ENCODE measurements around the gene TUBD1. TPM values are rescaled to one million over a fixed set of nuclear protein-coding genes. Genes with fewer than 3 reads are reported as not detected.
A peak's percentile ranks its signal among the peaks of the same experiment; 100 is the strongest.

Gene TUBD1
- total and polyA plus RNA-seq, 2 donors = 10.7 to 16.6 TPM

DNA sequence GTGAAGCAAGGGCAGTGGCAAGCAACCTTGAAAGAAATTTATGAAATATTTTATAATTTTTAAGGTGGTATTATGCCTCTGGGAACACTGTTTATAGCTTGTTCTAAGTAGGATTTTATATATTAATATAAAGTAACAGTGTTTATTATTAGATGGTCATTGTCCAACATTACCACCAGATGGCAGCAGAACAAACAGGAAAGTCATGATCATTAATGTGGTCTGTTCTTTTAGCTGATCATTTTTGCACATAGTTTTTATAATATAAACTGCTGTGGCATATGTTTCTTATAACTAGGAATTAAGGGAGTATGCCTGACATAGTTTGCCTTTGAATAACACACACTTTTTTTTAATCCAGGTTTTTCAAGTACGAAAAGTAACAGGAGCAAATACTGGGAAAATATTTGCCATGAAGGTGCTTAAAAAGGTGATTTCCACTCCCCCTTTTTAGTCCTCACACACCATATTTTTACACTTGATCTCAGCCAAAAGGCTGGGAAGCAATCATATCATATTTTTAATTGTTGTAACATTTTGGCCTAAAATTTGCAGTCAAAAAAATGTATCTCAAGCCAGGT lies 21.6 kb upstream of the TUBD1 start:
- peak in 3 of 9 donors; percentile 5 to 38 (median 16) for DNase-seq (ENCODE audit: low read depth in 6 of 9, low spot score in 9 of 9)
- Histone ChIP-seq H3K4me3 (ENCODE audit: low read length in 2 of 2) (no peak overlapping the region), H3K9me3 (ENCODE audit: control insufficient read depth in 2 of 2, insufficient read depth in 1 of 2, low read length in 1 of 2) (no peaks in the 10 kb centered on the region), H3K27ac (ENCODE audit: low read depth in 1 of 2, low read length in 1 of 2) (no peak overlapping the region), H3K36me3 (ENCODE audit: control insufficient read depth in 2 of 2, insufficient read depth in 2 of 2, low read length in 1 of 2) (peaks cover 22 to 49% of the 10 kb centered on the region in 2 donors), H3K27me3 (ENCODE audit: control insufficient read depth in 2 of 2, insufficient read depth in 1 of 2, low read length in 1 of 2) (no peaks in the 10 kb centered on the region), H3K4me1 (ENCODE audit: control insufficient read depth in 2 of 2, insufficient read depth in 2 of 2, low read length in 2 of 2) (no peaks in the 10 kb centered on the region)
- 99% methylated on average over 1 of the region's 1 CpG for WGBS

DNA sequence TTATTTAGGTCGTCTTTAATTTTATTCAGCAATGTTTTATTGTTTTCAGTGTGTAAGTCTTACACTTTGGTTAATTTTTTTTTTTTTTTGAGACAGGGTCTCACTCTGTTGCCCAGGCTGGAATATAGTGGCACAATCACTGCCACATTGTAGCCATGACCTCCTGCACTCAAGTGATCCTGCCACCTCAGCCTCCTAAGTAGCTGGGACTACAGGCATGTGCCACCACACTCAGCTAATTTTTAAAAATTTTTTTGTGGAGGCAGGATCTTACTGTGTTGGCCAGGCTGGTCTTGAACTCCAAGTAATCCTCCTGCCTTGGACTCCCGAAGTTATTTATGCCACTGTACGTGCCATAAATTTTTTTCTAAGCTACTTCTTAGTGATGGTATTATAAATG lies 14.7 kb upstream of the TUBD1 start:
- H3K4me1 ChIP-seq (ENCODE audit: control insufficient read depth in 2 of 2, insufficient read depth in 2 of 2, low read length in 2 of 2) = no peaks in the 10 kb centered on the region
- WGBS = 97% methylated on average over 3 of the region's 3 CpGs
- H3K27ac ChIP-seq (ENCODE audit: low read depth in 1 of 2, low read length in 1 of 2) = no peak overlapping the region
- no peak overlapping the region for H3K4me3 ChIP-seq (ENCODE audit: low read length in 2 of 2)
- H3K27me3 ChIP-seq (ENCODE audit: control insufficient read depth in 2 of 2, insufficient read depth in 1 of 2, low read length in 1 of 2) = no peaks in the 10 kb centered on the region
- H3K9me3 ChIP-seq (ENCODE audit: control insufficient read depth in 2 of 2, insufficient read depth in 1 of 2, low read length in 1 of 2) = no peaks in the 10 kb centered on the region
- DNase-seq (ENCODE audit: low read depth in 6 of 9, low spot score in 9 of 9) = no peak
- peaks cover 5 to 13% of the 10 kb centered on the region in 2 donors for H3K36me3 ChIP-seq (ENCODE audit: control insufficient read depth in 2 of 2, insufficient read depth in 2 of 2, low read length in 1 of 2)

DNA sequence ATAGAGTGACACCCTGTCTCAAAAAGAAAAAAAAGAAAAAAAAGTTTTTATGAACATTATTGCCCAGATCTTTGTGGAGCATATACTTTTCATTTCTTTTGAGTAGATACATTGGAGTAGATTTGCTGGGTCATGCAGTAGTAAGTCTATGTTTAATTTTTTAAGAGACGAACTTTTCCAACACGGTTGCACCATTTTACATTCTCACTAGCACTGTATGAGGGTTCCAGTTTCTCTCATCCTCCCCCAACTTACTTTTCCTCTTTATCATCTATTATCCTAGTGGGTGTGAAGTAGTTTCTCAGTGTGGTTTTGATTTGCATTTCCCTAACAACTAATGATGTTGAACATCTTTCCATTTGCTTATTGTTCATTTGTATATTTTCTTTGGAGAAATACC lies 10.7 kb upstream of the TUBD1 start:
- Histone ChIP-seq H3K9me3 (ENCODE audit: control insufficient read depth in 2 of 2, insufficient read depth in 1 of 2, low read length in 1 of 2) (no peaks in the 10 kb centered on the region), H3K4me1 (ENCODE audit: control insufficient read depth in 2 of 2, insufficient read depth in 2 of 2, low read length in 2 of 2) (no peaks in the 10 kb centered on the region), H3K36me3 (ENCODE audit: control insufficient read depth in 2 of 2, insufficient read depth in 2 of 2, low read length in 1 of 2) (peaks cover 2 to 11% of the 10 kb centered on the region in 2 donors), H3K27ac (ENCODE audit: low read depth in 1 of 2, low read length in 1 of 2) (no peak overlapping the region), H3K27me3 (ENCODE audit: control insufficient read depth in 2 of 2, insufficient read depth in 1 of 2, low read length in 1 of 2) (no peaks in the 10 kb centered on the region), H3K4me3 (ENCODE audit: low read length in 2 of 2) (no peak overlapping the region)
- no peak for DNase-seq (ENCODE audit: low read depth in 6 of 9, low spot score in 9 of 9)
- WGBS = 98% methylated on average over 2 of the region's 2 CpGs

DNA sequence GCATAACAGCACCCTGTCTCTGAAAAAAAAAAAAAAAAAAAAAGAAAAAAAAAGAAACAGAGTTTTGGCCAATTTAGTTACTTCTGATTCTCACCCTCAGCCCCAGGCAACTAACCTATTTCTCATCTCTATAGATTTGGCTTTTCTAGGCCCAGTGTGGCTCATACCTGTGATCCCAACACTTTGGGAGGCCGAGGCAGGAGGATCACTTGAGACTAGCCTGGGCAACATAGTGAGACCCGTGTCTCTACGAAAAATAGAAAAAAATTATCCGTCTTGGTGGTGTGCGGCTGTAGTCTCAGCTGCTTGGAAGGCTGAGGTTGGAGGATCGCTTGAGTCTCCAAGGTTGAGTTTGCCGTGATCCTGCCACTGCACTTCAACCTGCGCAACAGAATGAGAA lies 8.9 kb upstream of the TUBD1 start:
- WGBS = 98% methylated on average over 8 of the region's 8 CpGs

DNA sequence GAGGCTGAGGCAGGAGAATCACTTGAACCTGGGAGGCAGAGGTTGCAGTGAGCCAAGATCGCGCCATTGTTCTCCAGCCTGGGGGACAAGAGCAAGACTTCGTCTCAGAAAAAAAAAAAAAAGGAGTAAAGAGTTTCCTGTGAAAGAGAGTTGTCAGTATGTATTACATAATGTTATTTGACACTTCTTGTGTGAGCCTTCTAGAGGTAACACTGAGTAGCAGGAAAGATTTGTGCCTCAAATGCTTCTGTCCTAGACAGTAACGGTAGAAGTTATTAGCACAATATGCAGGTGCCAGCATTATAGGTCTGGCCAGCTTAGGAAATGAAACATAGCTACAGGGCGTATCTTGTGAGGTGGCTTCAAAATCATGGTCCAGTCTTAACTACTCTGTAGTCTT lies 6.4 kb upstream of the TUBD1 start:
- DNase-seq (ENCODE audit: low read depth in 6 of 9, low spot score in 9 of 9) = peak in 1 of 9 donors; percentile 27
- Histone ChIP-seq H3K27ac (ENCODE audit: low read depth in 1 of 2, low read length in 1 of 2) (no peak overlapping the region), H3K4me3 (ENCODE audit: low read length in 2 of 2) (no peak overlapping the region), H3K9me3 (ENCODE audit: control insufficient read depth in 2 of 2, insufficient read depth in 1 of 2, low read length in 1 of 2) (no peaks in the 10 kb centered on the region), H3K36me3 (ENCODE audit: control insufficient read depth in 2 of 2, insufficient read depth in 2 of 2, low read length in 1 of 2) (no peaks in the 10 kb centered on the region), H3K27me3 (ENCODE audit: control insufficient read depth in 2 of 2, insufficient read depth in 1 of 2, low read length in 1 of 2) (no peaks in the 10 kb centered on the region), H3K4me1 (ENCODE audit: control insufficient read depth in 2 of 2, insufficient read depth in 2 of 2, low read length in 2 of 2) (peaks cover 4 to 6% of the 10 kb centered on the region in 2 donors)
- 94% methylated on average over 5 of the region's 5 CpGs for WGBS

More for the DNA sequence above, 8.9 kb upstream of the TUBD1 start:
- no peak overlapping the region for H3K27ac ChIP-seq (ENCODE audit: low read depth in 1 of 2, low read length in 1 of 2)
- H3K4me3 ChIP-seq (ENCODE audit: low read length in 2 of 2) = no peak overlapping the region
- H3K36me3 ChIP-seq (ENCODE audit: control insufficient read depth in 2 of 2, insufficient read depth in 2 of 2, low read length in 1 of 2) = peaks cover under 1 to 2% of the 10 kb centered on the region in 2 donors
- H3K9me3 ChIP-seq (ENCODE audit: control insufficient read depth in 2 of 2, insufficient read depth in 1 of 2, low read length in 1 of 2) = no peaks in the 10 kb centered on the region
- no peak for DNase-seq (ENCODE audit: low read depth in 6 of 9, low spot score in 9 of 9)
- no peaks in the 10 kb centered on the region for H3K4me1 ChIP-seq (ENCODE audit: control insufficient read depth in 2 of 2, insufficient read depth in 2 of 2, low read length in 2 of 2)
- no peaks in the 10 kb centered on the region for H3K27me3 ChIP-seq (ENCODE audit: control insufficient read depth in 2 of 2, insufficient read depth in 1 of 2, low read length in 1 of 2)

DNA sequence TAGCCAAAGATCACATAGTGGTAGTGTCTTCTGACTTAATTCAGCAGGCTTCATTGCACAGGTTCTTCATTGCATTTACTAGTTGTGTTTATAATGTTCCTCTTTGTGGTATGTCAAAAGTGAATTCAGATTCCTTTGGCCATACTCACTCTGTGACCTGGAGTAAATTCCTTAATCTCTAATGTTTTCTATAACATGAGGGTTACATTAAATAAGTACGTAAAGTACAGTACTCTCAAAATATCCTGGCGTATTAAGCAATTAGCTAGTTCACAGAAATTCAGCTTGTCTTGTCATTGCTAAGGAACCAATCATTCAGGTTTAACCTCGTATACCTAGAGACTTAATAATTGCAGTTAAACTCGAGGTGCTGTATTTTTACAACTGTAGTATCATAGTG lies 4.3 kb upstream of the TUBD1 start:
- no peaks in the 10 kb centered on the region for H3K36me3 ChIP-seq (ENCODE audit: control insufficient read depth in 2 of 2, insufficient read depth in 2 of 2, low read length in 1 of 2)
- no peaks in the 10 kb centered on the region for H3K27me3 ChIP-seq (ENCODE audit: control insufficient read depth in 2 of 2, insufficient read depth in 1 of 2, low read length in 1 of 2)
- no peak overlapping the region for H3K4me3 ChIP-seq (ENCODE audit: low read length in 2 of 2)
- DNase-seq (ENCODE audit: low read depth in 6 of 9, low spot score in 9 of 9) = no peak
- H3K9me3 ChIP-seq (ENCODE audit: control insufficient read depth in 2 of 2, insufficient read depth in 1 of 2, low read length in 1 of 2) = peaks cover 0 to 6% of the 10 kb centered on the region in 2 donors
- no peak overlapping the region for H3K27ac ChIP-seq (ENCODE audit: low read depth in 1 of 2, low read length in 1 of 2)
- H3K4me1 ChIP-seq (ENCODE audit: control insufficient read depth in 2 of 2, insufficient read depth in 2 of 2, low read length in 2 of 2) = peaks cover 8 to 11% of the 10 kb centered on the region in 2 donors
- WGBS = 97% methylated on average over 4 of the region's 4 CpGs

DNA sequence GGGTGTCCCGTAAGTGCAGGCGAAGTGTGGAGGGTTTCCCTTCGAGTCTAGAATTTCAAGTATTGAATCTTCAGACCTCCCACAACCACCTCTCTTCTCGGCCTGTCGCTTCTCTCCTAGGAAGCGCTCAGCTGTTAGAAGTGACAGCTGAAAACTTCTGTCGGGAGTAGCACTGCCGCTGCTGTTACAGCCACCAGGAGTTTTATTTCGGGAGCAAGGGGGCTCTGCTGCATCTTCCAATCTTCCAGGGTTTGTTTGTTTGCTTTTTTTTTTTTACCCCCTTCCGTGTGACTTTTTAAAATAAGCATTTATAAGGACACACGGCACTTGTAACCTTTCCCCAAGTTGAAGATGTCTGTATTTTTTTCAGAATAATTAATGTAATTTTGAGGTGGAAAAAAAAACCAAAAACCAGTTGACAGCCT lies 945 bp upstream of the TUBD1 start:
- peaks cover 0 to 2% of the 10 kb centered on the region in 2 donors for H3K36me3 ChIP-seq (ENCODE audit: control insufficient read depth in 2 of 2, insufficient read depth in 2 of 2, low read length in 1 of 2)
- peak overlapping the region; percentile 91 to 92 for H3K27ac ChIP-seq (ENCODE audit: low read depth in 1 of 2, low read length in 1 of 2)
- peak in 4 of 9 donors; percentile 29 to 69 (median 38) for DNase-seq (ENCODE audit: low read depth in 6 of 9, low spot score in 9 of 9)
- 1% methylated on average over 11 of the region's 11 CpGs for WGBS
- peak overlapping the region; percentile 90 to 91 for H3K4me3 ChIP-seq (ENCODE audit: low read length in 2 of 2)
- H3K9me3 ChIP-seq (ENCODE audit: control insufficient read depth in 2 of 2, insufficient read depth in 1 of 2, low read length in 1 of 2) = peaks cover 0 to 6% of the 10 kb centered on the region in 2 donors
- H3K27me3 ChIP-seq (ENCODE audit: control insufficient read depth in 2 of 2, insufficient read depth in 1 of 2, low read length in 1 of 2) = no peaks in the 10 kb centered on the region
- peaks cover 11 to 15% of the 10 kb centered on the region in 2 donors for H3K4me1 ChIP-seq (ENCODE audit: control insufficient read depth in 2 of 2, insufficient read depth in 2 of 2, low read length in 2 of 2)

DNA sequence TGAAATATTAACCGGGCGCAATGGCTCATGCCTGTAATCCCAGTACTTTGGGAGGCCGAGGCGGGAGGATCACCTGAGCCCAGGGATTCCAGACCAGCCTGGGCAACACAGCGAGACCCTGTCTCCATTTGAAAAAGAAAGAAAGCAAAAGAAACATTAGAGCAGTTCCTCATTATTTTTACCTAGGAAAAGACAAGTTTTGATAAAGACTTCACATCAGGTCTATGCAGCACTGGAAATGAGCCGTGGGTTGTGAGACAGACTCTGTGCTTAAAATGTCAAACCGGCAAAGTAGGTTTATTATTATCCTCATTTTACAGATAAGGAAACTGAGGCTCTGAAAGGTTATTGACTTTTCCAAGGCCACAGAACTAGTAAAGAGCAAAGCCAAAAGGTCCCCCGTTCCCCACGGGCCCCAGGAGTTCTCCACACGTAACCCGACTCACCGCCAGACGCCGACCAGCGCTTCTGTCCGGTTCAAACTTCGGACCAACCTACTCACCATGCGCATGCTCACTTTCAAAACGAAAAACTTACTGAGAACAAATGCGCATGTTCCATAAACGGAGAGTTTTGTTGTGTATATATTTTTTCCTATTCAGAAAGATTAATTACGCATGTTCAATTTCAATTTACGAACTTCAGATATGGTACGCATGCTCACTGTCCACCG lies 356 bp downstream of the TUBD1 start:
- peak overlapping the region; percentile 8 to 58 for H3K27ac ChIP-seq (ENCODE audit: low read depth in 1 of 2, low read length in 1 of 2)
- H3K36me3 ChIP-seq (ENCODE audit: control insufficient read depth in 2 of 2, insufficient read depth in 2 of 2, low read length in 1 of 2) = peaks cover 2 to 3% of the 10 kb centered on the region in 2 donors
- H3K9me3 ChIP-seq (ENCODE audit: control insufficient read depth in 2 of 2, insufficient read depth in 1 of 2, low read length in 1 of 2) = peaks cover 0 to 6% of the 10 kb centered on the region in 2 donors
- peaks cover 11 to 15% of the 10 kb centered on the region in 2 donors for H3K4me1 ChIP-seq (ENCODE audit: control insufficient read depth in 2 of 2, insufficient read depth in 2 of 2, low read length in 2 of 2)
- 12% methylated on average over 25 of the region's 25 CpGs for WGBS
- peak overlapping the region; percentile 90 to 91 for H3K4me3 ChIP-seq (ENCODE audit: low read length in 2 of 2)
- DNase-seq (ENCODE audit: low read depth in 6 of 9, low spot score in 9 of 9) = no peak
- no peaks in the 10 kb centered on the region for H3K27me3 ChIP-seq (ENCODE audit: control insufficient read depth in 2 of 2, insufficient read depth in 1 of 2, low read length in 1 of 2)

DNA sequence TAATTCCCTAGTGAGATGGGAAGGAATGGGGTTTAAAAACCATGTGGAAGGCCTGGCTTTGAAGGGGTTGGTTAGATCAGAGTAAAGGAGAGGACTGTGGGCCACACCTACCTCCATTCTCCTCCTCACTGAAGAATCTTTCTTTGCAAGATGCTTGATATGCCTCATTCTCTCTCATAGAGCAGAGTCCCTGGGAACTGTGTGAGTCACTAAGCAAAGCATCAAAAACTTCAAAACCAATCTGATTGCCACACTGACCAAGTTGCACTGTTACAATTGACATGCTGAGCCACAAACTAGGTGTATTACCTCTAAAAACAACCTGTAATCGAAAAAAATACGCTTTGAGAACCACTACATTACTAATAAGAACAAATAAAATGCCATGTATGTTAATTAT lies 2.0 kb downstream of the TUBD1 start:
- 97% methylated on average over 2 of the region's 2 CpGs for WGBS
- H3K36me3 ChIP-seq (ENCODE audit: control insufficient read depth in 2 of 2, insufficient read depth in 2 of 2, low read length in 1 of 2) = peaks cover 3 to 6% of the 10 kb centered on the region in 2 donors
- H3K9me3 ChIP-seq (ENCODE audit: control insufficient read depth in 2 of 2, insufficient read depth in 1 of 2, low read length in 1 of 2) = peaks cover 0 to 6% of the 10 kb centered on the region in 2 donors
- H3K27ac ChIP-seq (ENCODE audit: low read depth in 1 of 2, low read length in 1 of 2) = no peak overlapping the region
- no peaks in the 10 kb centered on the region for H3K27me3 ChIP-seq (ENCODE audit: control insufficient read depth in 2 of 2, insufficient read depth in 1 of 2, low read length in 1 of 2)
- DNase-seq (ENCODE audit: low read depth in 6 of 9, low spot score in 9 of 9) = no peak
- no peak overlapping the region for H3K4me3 ChIP-seq (ENCODE audit: low read length in 2 of 2)
- H3K4me1 ChIP-seq (ENCODE audit: control insufficient read depth in 2 of 2, insufficient read depth in 2 of 2, low read length in 2 of 2) = peaks cover 11 to 15% of the 10 kb centered on the region in 2 donors
